GM18861 (cell line): ENCODE data around the gene MRGPRX3.

ENCODE experiments used
- ATAC-seq: cut with Tn5 transposase; IDR thresholded peaks from one replicate; pipeline ENCODE4 v1.9.1; 2021; ENCODE audit not compliant: unreplicated experiment

MRGPRX3 gene

GRCh38 chr11:18151581-18151980, 19.2 kb downstream of the MRGPRX3 start:
- no peak for ATAC-seq

DNA sequence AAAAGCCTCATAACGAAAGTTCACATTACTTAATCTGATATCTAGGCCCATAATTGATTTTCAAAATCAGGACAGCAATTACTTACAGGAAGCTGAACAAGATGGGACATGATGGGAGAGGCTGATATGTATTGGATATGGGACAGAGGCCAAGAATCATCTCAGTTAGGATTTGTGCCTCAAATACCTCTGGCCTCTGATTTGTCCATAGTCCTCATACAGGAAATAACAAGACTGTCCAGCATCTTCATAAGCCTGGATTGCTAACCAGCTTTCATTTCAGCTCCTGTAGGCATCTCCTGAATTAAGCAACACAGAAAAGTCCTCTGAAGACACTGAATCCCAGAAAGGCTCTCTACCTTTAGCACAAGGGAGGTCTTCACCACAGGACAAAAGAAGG, 36.0 kb downstream of the MRGPRX3 start:
- ATAC-seq: no peak

GRCh38 chr11:18171377-18172000, 39.1 kb downstream of the MRGPRX3 start:
- ATAC-seq: no peak

GRCh38 chr11:18172666-18173065, 40.3 kb downstream of the MRGPRX3 start, which contains the start of gene MRGPRX4:
MRGPRX4 (plus strand) TSS chr11:18172837; CDS start chr11:18173257, 420 bp downstream.
- ATAC-seq: no peak

DNA sequence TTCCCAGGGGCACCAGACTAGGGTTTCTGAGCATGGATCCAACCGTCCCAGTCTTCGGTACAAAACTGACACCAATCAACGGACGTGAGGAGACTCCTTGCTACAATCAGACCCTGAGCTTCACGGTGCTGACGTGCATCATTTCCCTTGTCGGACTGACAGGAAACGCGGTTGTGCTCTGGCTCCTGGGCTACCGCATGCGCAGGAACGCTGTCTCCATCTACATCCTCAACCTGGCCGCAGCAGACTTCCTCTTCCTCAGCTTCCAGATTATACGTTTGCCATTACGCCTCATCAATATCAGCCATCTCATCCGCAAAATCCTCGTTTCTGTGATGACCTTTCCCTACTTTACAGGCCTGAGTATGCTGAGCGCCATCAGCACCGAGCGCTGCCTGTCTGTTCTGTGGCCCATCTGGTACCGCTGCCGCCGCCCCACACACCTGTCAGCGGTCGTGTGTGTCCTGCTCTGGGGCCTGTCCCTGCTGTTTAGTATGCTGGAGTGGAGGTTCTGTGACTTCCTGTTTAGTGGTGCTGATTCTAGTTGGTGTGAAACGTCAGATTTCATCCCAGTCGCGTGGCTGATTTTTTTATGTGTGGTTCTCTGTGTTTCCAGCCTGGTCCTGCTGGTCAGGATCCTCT, 41.0 kb downstream of the MRGPRX3 start:
- ATAC-seq: no peak
